ENCODE data around the gene PEX11G.

The PEX11G gene

GRCh38 chr19:7427944-7428343 is 60.9 kb downstream of the PEX11G start:
- DNase-seq, result no peak

GRCh38 chr19:7426986-7427385 is 61.8 kb downstream of the PEX11G start:
- no peak for DNase-seq

All from DMS79 (cell line).